MCF 10A (cell line): ENCODE measurements around the gene ZMYND11. TPM values are rescaled to one million over a fixed set of nuclear protein-coding genes. Genes with fewer than 3 reads are reported as not detected.
"Not testable (repeated sequence)": the region's sequence is repeated elsewhere in the genome, so short reads cannot be mapped to it uniquely, and the experiment has no call there.

Source experiments
- BruUV-seq: library from RNA; stranded (reverse); fragments of 400-500 nt; replicated peaks from 2 replicates; lab custom pipeline; 2021; lab: Mats Ljungman, UMichigan
- CTCF ChIA-PET: fragments of 300-600 bp; sonication (Branson Sonifier 250); formaldehyde crosslinking; extraction: SDS; loops from one replicate; lab custom pipeline; 2021; ENCODE audit warnings: antibody characterized with exemption, inconsistent platforms; lab: Yijun Ruan, JAX
- POLR2A ChIA-PET: fragments of 300-600, 350-650 bp; sonication (Branson Sonifier 250); formaldehyde crosslinking; extraction: SDS; loops from one replicate; lab custom pipeline; 2020; ENCODE audit warnings: antibody characterized with exemption, inconsistent platforms; lab: Yijun Ruan, JAX
- DNase-seq: peaks from one replicate; pipeline ENCODE4 v3.0.0-alpha.2; 2018; ENCODE audit not compliant: unreplicated experiment
- H3K27ac Mint-ChIP-seq: one replicate; pipeline ENCODE4 v1.8.0; 2022; ENCODE audit warnings: mild to moderate bottlenecking, low read depth, mixed read lengths; ENCODE audit not compliant: unreplicated experiment
- H3K27me3 Mint-ChIP-seq: one replicate; pipeline ENCODE4 v1.8.0; 2022; ENCODE audit warnings: mixed read lengths; ENCODE audit not compliant: insufficient read depth, unreplicated experiment
- H3K36me3 Mint-ChIP-seq: one replicate; pipeline ENCODE4 v1.8.0; 2022; ENCODE audit warnings: mild to moderate bottlenecking, moderate library complexity, mixed read lengths; ENCODE audit not compliant: insufficient read depth, unreplicated experiment
- H3K4me1 Mint-ChIP-seq: one replicate; pipeline ENCODE4 v1.8.0; 2022; ENCODE audit warnings: mixed read lengths; ENCODE audit not compliant: insufficient read depth, unreplicated experiment
- H3K4me3 Mint-ChIP-seq: one replicate; pipeline ENCODE4 v1.8.0; 2022; ENCODE audit warnings: mild to moderate bottlenecking, moderate library complexity, mixed read lengths; ENCODE audit not compliant: unreplicated experiment
- H3K9me3 Mint-ChIP-seq: one replicate; pipeline ENCODE4 v1.8.0; 2022; ENCODE audit warnings: mixed read lengths; ENCODE audit not compliant: unreplicated experiment
- CTCF ChIP-seq: fragments of 200-600 bp; IDR thresholded peaks from one replicate; pipeline ENCODE4 v1.8.0; 2022; ENCODE audit warnings: antibody characterized with exemption, mild to moderate bottlenecking; ENCODE audit not compliant: unreplicated experiment
- intact Hi-C: fragments of 100-400 bp; cut with micrococcal nuclease; formaldehyde crosslinking; loops from 2 replicates; pipeline ENCODE4 v1.14.1; 2022
- total RNA-seq: library from RNA; stranded (reverse); gene quantifications from 2 replicates; pipeline ENCODE4 v1.2.3, GENCODE V29; 2022

Gene ZMYND11
- total RNA-seq, 1 experiment from 2014 or later = 70.4 TPM

- BruUV-seq = no TSS peak
- ChIA-PET CTCF (interaction anchor here (0.6 to 0.9 kb wide), 2 partner anchors 250 to 324 kb away, joined by 3 read pairs; no protein-coding TSS in a partner anchor), POLR2A (interaction anchor here (0.6 to 1.0 kb wide), 2 partner anchors 9 to 715 kb away, joined by 4 to 5 read pairs; no protein-coding TSS in a partner anchor)
These were observed 48.9 kb downstream of the ZMYND11 start for GRCh38 chr10:184174-184573.

GRCh38 chr10:184911-185310 is 49.7 kb downstream of the ZMYND11 start:
- intact Hi-C loops = no loop called here
- Mint-ChIP-seq H3K27ac (no peak overlapping the region), H3K36me3 (peaks cover 47% of the 10 kb centered on the region), H3K27me3 (no peaks in the 10 kb centered on the region), H3K4me1 (no peaks in the 10 kb centered on the region), H3K9me3 (peaks cover 10% of the 10 kb centered on the region), H3K4me3 (no peak overlapping the region)
- no TSS peak for BruUV-seq
- no peak for DNase-seq
- ChIA-PET POLR2A (interaction anchor here (0.6 kb wide), 1 partner anchor 714 kb away, joined by 4 read pairs; no protein-coding TSS in a partner anchor), CTCF (interaction anchor here (0.6 to 0.9 kb wide), 3 partner anchors 38 to 323 kb away, joined by 3 read pairs; no protein-coding TSS in a partner anchor)
- TF ChIP-seq CTCF = no peak

More at GRCh38 chr10:184174-184573, 48.9 kb downstream of the ZMYND11 start:
- no peak for DNase-seq
- Mint-ChIP-seq H3K36me3 (peaks cover 50% of the 10 kb centered on the region), H3K4me3 (no peak overlapping the region), H3K27me3 (no peaks in the 10 kb centered on the region), H3K4me1 (no peaks in the 10 kb centered on the region), H3K9me3 (peaks cover 10% of the 10 kb centered on the region), H3K27ac (no peak overlapping the region)
- intact Hi-C loops = no loop called here
- TF ChIP-seq CTCF = no peak

- BruUV-seq, POLR2A ChIA-PET, H3K9me3 Mint-ChIP-seq, H3K4me3 Mint-ChIP-seq, intact Hi-C loops, H3K4me1 Mint-ChIP-seq, H3K27me3 Mint-ChIP-seq, DNase-seq, H3K27ac Mint-ChIP-seq: not testable (repeated sequence)
- H3K36me3 Mint-ChIP-seq = peaks cover 41% of the 10 kb centered on the region
- CTCF ChIA-PET = interaction anchor here (0.6 kb wide), 1 partner anchor 38 kb away, joined by 3 read pairs; no protein-coding TSS in a partner anchor
These were observed 50.3 kb downstream of the ZMYND11 start for GRCh38 chr10:185571-185970.

- CTCF ChIA-PET = no interaction called here
These were observed 51.7 kb downstream of the ZMYND11 start for GRCh38 chr10:186911-187310.

More at GRCh38 chr10:186911-187310, 51.7 kb downstream of the ZMYND11 start:
- POLR2A ChIA-PET = interaction anchor here (0.7 kb wide), 1 partner anchor 44 kb away, joined by 3 read pairs; no protein-coding TSS in a partner anchor
- Mint-ChIP-seq H3K9me3 (peaks cover 10% of the 10 kb centered on the region), H3K4me1 (peaks cover 5% of the 10 kb centered on the region), H3K27me3 (no peaks in the 10 kb centered on the region), H3K36me3 (peaks cover 38% of the 10 kb centered on the region), H3K27ac (no peak overlapping the region), H3K4me3 (no peak overlapping the region)
- intact Hi-C loops = no loop called here
- TF ChIP-seq CTCF = no peak
- no TSS peak for BruUV-seq
- DNase-seq = no peak
